DMS153 treated with DMSO at 0.1 percent for 48 hours (cell line): Measurements from ENCODE around the gene HOXD9.

ENCODE experiments used
- DNase-seq: peaks from one replicate; lab custom pipeline; 2025; ENCODE audit not compliant: unreplicated experiment; lab: John Stamatoyannopoulos, UW

The HOXD9 gene

GRCh38 chr2:176098366-176099158 lies 24.0 kb upstream of the HOXD9 start:
- DNase-seq = no peak

GRCh38 chr2:176099159-176099727 lies 23.3 kb upstream of the HOXD9 start:
- DNase-seq = no peak

- DNase-seq = no peak
Observed at GRCh38 chr2:176099728-176100546, 22.6 kb upstream of the HOXD9 start, which contains the start of gene HOXD12. HOXD12 (plus strand) TSS chr2:176099795; CDS start chr2:176099802, 7 bp downstream.

- no peak for DNase-seq
Observed at GRCh38 chr2:176100547-176101140, 21.9 kb upstream of the HOXD9 start.

- DNase-seq = no peak
Observed at GRCh38 chr2:176101216-176101830, 21.2 kb upstream of the HOXD9 start.

GRCh38 chr2:176101842-176102241 lies 20.7 kb upstream of the HOXD9 start:
- DNase-seq = no peak

- no peak for DNase-seq
Observed at GRCh38 chr2:176102309-176102866, 20.1 kb upstream of the HOXD9 start.

- DNase-seq = no peak
Observed at GRCh38 chr2:176103194-176103593, 19.3 kb upstream of the HOXD9 start.

- no peak for DNase-seq
Observed at GRCh38 chr2:176103742-176104315, 18.7 kb upstream of the HOXD9 start.

GRCh38 chr2:176104316-176105077 lies 18.0 kb upstream of the HOXD9 start:
- DNase-seq = no peak

GRCh38 chr2:176105078-176105729 lies 17.3 kb upstream of the HOXD9 start:
- no peak for DNase-seq

GRCh38 chr2:176105730-176106580 lies 16.6 kb upstream of the HOXD9 start:
- DNase-seq = no peak

- no peak for DNase-seq
Observed at GRCh38 chr2:176106581-176107539, 15.7 kb upstream of the HOXD9 start, which contains the start of gene HOXD11. HOXD11 (plus strand) TSS chr2:176107280; CDS start chr2:176107356, 76 bp downstream.

- DNase-seq = no peak
Observed at GRCh38 chr2:176107731-176108181, 14.8 kb upstream of the HOXD9 start.

- no peak for DNase-seq
Observed at GRCh38 chr2:176109192-176109901, 13.2 kb upstream of the HOXD9 start.

GRCh38 chr2:176109946-176110345 lies 12.6 kb upstream of the HOXD9 start:
- DNase-seq = no peak
